ENCODE measurements around the gene C5orf63.

The C5orf63 gene

DNA sequence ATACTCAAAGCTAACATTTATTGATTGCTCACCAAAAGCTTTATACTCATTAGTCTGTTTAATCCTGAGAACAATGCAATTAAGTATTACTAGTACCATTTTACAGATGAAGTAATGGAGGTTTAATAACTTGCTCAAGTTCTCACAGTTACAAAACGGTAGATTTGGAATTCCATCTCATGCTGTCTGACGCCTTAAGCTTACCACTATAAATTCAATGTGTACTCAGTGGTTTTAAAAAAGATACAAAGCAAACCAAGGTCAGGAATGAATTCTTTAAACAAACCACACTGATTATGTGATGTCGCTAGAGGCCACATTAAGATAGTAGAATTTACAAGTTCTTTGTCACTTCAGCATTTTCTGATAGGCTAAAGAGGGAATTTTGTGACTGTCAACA lies 1.2 kb upstream of the C5orf63 start:
- no peak for TF ChIP-seq CSDC2 (CRISPR knock-in tag; IDR thresholded peaks at IDR 0.05)
- no peak for TF ChIP-seq OSR1 (CRISPR knock-in tag; IDR thresholded peaks at IDR 0.05)
- no peak for TF ChIP-seq ZNF70 (CRISPR knock-in tag; IDR thresholded peaks at IDR 0.05)
- no peak for TF ChIP-seq ZFP30 (CRISPR knock-in tag; IDR thresholded peaks at IDR 0.05)
- no peak for TF ChIP-seq ZNF8 (CRISPR knock-in tag; IDR thresholded peaks at IDR 0.05)
- TF ChIP-seq SNAI2 (CRISPR knock-in tag; IDR thresholded peaks at IDR 0.05), result no peak
- TF ChIP-seq, protein P1, sequence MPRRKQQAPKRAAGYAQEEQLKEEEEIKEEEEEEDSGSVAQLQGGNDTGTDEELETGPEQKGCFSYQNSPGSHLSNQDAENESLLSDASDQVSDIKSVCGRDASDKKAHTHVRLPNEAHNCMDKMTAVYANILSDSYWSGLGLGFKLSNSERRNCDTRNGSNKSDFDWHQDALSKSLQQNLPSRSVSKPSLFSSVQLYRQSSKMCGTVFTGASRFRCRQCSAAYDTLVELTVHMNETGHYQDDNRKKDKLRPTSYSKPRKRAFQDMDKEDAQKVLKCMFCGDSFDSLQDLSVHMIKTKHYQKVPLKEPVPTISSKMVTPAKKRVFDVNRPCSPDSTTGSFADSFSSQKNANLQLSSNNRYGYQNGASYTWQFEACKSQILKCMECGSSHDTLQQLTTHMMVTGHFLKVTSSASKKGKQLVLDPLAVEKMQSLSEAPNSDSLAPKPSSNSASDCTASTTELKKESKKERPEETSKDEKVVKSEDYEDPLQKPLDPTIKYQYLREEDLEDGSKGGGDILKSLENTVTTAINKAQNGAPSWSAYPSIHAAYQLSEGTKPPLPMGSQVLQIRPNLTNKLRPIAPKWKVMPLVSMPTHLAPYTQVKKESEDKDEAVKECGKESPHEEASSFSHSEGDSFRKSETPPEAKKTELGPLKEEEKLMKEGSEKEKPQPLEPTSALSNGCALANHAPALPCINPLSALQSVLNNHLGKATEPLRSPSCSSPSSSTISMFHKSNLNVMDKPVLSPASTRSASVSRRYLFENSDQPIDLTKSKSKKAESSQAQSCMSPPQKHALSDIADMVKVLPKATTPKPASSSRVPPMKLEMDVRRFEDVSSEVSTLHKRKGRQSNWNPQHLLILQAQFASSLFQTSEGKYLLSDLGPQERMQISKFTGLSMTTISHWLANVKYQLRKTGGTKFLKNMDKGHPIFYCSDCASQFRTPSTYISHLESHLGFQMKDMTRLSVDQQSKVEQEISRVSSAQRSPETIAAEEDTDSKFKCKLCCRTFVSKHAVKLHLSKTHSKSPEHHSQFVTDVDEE (CRISPR knock-in tag; IDR thresholded peaks at IDR 0.05), result no peak
- TF ChIP-seq, protein P2, sequence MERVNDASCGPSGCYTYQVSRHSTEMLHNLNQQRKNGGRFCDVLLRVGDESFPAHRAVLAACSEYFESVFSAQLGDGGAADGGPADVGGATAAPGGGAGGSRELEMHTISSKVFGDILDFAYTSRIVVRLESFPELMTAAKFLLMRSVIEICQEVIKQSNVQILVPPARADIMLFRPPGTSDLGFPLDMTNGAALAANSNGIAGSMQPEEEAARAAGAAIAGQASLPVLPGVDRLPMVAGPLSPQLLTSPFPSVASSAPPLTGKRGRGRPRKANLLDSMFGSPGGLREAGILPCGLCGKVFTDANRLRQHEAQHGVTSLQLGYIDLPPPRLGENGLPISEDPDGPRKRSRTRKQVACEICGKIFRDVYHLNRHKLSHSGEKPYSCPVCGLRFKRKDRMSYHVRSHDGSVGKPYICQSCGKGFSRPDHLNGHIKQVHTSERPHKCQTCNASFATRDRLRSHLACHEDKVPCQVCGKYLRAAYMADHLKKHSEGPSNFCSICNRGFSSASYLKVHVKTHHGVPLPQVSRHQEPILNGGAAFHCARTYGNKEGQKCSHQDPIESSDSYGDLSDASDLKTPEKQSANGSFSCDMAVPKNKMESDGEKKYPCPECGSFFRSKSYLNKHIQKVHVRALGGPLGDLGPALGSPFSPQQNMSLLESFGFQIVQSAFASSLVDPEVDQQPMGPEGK (CRISPR knock-in tag; IDR thresholded peaks at IDR 0.05; ENCODE audit: borderline replicate concordance), result no peak
- TF ChIP-seq ISL1 (CRISPR knock-in tag; IDR thresholded peaks at IDR 0.05), result no peak
- no peak for TF ChIP-seq ZFP3 (CRISPR knock-in tag; IDR thresholded peaks at IDR 0.05)
- no peak for TF ChIP-seq BACH2 (CRISPR knock-in tag; IDR thresholded peaks at IDR 0.05; ENCODE audit: borderline replicate concordance)
- TF ChIP-seq RARB (CRISPR knock-in tag; IDR thresholded peaks at IDR 0.05), result no peak
- ATAC-seq, result no peak

DNA sequence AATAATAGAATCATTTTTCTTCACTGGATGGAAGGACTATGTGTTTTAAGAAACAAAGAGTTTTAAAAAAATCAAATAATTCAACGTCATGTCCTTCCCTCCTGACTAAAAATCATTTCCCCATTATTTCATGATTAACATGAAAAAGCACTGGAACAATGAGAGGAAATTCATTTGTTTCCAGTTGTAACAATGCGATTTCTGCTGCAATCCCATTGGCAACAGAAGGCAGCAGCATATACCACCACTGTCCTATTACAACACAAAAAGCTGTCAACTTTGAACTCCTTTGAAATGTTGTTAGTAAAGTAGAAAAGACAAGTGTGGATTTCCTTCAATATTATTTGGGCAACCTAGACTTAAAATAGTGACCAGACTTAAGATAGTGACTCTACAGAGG lies 3.1 kb downstream of the C5orf63 start:
- TF ChIP-seq TOX (CRISPR knock-in tag; IDR thresholded peaks at IDR 0.05; ENCODE audit: borderline replicate concordance) (no peak), CSDC2 (CRISPR knock-in tag; IDR thresholded peaks at IDR 0.05) (no peak), RARB (CRISPR knock-in tag; IDR thresholded peaks at IDR 0.05) (no peak), ARNTL (CRISPR knock-in tag; IDR thresholded peaks at IDR 0.05; ENCODE audit: borderline replicate concordance, low read depth) (no peak), ESRRG (CRISPR knock-in tag; IDR thresholded peaks at IDR 0.05) (no peak), ZNF8 (CRISPR knock-in tag; IDR thresholded peaks at IDR 0.05) (no peak), SNAI2 (CRISPR knock-in tag; IDR thresholded peaks at IDR 0.05) (no peak), ZFP3 (CRISPR knock-in tag; IDR thresholded peaks at IDR 0.05) (no peak), BACH2 (CRISPR knock-in tag; IDR thresholded peaks at IDR 0.05; ENCODE audit: borderline replicate concordance) (no peak)
- TF ChIP-seq, protein P3, sequence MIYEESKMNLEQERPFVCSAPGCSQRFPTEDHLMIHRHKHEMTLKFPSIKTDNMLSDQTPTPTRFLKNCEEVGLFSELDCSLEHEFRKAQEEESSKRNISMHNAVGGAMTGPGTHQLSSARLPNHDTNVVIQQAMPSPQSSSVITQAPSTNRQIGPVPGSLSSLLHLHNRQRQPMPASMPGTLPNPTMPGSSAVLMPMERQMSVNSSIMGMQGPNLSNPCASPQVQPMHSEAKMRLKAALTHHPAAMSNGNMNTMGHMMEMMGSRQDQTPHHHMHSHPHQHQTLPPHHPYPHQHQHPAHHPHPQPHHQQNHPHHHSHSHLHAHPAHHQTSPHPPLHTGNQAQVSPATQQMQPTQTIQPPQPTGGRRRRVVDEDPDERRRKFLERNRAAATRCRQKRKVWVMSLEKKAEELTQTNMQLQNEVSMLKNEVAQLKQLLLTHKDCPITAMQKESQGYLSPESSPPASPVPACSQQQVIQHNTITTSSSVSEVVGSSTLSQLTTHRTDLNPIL (CRISPR knock-in tag; IDR thresholded peaks at IDR 0.05; ENCODE audit: low read depth), result no peak
- TF ChIP-seq, protein P4, sequence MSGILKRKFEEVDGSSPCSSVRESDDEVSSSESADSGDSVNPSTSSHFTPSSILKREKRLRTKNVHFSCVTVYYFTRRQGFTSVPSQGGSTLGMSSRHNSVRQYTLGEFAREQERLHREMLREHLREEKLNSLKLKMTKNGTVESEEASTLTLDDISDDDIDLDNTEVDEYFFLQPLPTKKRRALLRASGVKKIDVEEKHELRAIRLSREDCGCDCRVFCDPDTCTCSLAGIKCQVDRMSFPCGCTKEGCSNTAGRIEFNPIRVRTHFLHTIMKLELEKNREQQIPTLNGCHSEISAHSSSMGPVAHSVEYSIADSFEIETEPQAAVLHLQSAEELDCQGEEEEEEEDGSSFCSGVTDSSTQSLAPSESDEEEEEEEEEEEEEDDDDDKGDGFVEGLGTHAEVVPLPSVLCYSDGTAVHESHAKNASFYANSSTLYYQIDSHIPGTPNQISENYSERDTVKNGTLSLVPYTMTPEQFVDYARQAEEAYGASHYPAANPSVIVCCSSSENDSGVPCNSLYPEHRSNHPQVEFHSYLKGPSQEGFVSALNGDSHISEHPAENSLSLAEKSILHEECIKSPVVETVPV (CRISPR knock-in tag; IDR thresholded peaks at IDR 0.05), result no peak
- TF ChIP-seq, protein P2 (CRISPR knock-in tag; IDR thresholded peaks at IDR 0.05; ENCODE audit: borderline replicate concordance), result no peak
- TF ChIP-seq, protein P5, sequence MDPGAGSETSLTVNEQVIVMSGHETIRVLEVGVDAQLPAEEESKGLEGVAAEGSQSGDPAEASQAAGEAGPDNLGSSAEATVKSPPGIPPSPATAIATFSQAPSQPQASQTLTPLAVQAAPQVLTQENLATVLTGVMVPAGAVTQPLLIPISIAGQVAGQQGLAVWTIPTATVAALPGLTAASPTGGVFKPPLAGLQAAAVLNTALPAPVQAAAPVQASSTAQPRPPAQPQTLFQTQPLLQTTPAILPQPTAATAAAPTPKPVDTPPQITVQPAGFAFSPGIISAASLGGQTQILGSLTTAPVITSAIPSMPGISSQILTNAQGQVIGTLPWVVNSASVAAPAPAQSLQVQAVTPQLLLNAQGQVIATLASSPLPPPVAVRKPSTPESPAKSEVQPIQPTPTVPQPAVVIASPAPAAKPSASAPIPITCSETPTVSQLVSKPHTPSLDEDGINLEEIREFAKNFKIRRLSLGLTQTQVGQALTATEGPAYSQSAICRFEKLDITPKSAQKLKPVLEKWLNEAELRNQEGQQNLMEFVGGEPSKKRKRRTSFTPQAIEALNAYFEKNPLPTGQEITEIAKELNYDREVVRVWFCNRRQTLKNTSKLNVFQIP (CRISPR knock-in tag; IDR thresholded peaks at IDR 0.05; ENCODE audit: borderline replicate concordance, low read depth), result no peak
- ATAC-seq, result no peak
